ENCODE data around the gene LGALS14.
"Not testable (repeated sequence)": the region's sequence is repeated elsewhere in the genome, so short reads cannot be mapped to it uniquely, and the experiment has no call there.

The LGALS14 gene, protein sequence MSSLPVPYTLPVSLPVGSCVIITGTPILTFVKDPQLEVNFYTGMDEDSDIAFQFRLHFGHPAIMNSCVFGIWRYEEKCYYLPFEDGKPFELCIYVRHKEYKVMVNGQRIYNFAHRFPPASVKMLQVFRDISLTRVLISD

DNA sequence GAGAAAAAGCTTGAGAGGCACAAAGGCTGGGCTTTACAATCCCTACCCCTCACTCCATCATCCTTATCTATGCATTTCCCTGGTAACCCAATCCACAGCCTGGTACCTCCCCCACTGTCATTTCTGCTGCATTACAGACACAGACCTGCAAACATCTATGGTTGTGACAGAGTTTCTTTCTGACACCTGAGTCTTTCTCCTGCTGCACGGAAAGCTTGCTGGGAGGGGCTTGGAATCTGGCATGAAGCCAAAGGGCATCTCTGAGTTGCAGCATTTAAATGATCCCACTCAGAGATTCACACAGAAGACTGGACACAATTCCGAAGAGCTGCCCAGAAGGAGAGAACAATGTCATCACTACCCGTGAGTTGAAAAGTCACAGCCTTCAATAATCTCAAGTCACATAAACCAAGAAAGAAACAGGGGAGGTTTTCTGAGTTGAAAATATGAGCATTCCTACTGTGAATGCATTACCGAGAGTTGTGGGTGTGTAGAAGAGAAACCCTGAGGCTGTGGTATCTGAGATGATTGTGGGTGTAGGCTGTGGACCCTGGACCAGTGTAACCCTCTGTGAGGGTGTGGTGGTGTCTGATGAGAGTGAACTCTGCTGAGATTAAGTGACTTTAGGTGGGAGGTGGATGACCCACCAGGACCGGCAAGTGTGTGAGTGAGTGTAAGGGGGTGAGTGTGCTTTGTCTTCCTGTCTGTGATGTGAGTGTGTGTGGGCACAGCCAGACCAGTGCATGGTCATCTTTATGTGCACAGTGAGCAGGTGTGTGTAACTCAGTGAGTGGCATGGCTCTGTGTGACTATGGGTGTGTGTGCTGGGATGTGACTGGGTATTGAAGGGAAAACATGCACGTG, at the start of gene LGALS14:
Gene LGALS14 (plus strand): TSS at position 301 of the 864 bp plus-strand sequence. CDS start 48 bp downstream, at position 349.
- no peak for FAIRE-seq

DNA sequence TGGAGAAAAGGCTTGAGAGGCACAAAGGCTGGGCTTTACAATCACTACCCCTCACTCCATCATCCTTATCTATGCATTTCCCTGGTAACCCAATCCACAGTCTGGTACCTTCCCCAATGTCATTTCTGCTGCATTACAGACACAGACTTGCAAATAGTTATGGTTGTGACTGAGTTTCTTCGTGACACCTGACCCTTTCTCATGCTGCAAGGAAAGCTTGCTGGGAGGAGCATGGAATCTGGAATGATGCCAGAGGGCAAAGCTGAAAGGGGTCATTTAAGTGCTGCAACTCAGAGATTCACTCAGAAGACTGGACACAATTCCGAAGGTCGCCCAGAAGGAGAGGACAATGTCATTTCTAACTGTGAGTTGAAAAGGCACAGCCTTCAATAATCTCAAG, 48.7 kb upstream of the LGALS14 start, which contains the start of gene LGALS16:
Gene LGALS16 (plus strand): TSS at position 301 of the 400 bp plus-strand sequence. CDS start 49 bp downstream, at position 350.
- FAIRE-seq, result no peak

DNA sequence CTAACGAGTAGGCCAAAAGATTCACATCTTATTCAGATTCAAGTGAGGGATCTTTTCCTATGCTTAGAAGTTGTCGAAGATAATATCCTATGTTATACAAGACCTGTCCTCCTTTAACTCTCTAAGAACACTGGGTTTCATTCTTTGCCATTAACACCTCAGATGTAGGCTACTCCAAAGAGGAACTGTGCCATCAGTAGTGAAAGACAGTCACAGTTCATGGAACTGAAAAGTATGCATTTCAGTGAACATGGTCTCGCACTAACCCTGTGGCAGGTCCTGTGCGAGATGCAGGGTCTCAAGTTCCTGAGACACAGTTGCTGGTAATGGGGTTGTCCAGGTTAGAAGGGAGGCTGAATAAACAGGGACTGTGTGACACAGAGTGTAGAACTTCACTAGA, 44.5 kb upstream of the LGALS14 start:
- FAIRE-seq, result no peak

DNA sequence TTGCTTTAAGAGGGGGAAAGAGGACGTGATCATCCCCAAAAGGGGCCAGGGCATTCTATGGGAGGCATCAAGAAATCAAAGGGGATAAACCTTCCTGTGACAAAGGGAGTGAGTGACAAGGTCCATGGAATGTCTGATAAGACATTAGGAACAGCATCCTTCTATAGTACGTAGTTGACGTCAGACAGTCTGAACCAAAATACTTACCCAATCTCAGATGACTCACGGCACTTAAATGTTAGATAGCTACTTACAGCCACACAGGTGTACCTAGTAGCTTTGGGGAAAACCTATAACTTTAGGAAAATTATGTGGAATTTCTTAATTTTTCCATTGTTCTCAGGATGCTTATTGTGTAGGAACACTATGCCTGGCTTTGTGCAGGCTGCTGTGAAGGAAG, 43.6 kb upstream of the LGALS14 start:
- no peak for FAIRE-seq

DNA sequence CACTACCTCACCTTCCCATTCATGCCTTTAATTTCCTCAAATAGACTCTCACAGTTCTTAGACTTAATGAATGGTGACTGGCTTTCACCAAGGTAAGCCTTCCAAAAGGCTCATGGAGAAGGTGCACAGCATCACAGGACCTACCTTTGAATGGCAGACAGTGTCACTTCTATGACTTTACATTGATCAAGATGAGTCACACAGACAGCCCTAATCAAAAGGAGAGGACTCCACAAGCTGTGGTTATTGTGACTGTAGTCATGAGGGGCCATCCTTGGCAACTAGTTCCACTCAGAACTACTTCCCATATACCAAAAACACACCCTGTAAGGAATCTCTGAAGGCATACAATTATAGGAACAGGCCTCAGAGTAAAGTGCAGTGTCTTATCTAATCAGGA, 42.7 kb upstream of the LGALS14 start:
- no peak for FAIRE-seq

DNA sequence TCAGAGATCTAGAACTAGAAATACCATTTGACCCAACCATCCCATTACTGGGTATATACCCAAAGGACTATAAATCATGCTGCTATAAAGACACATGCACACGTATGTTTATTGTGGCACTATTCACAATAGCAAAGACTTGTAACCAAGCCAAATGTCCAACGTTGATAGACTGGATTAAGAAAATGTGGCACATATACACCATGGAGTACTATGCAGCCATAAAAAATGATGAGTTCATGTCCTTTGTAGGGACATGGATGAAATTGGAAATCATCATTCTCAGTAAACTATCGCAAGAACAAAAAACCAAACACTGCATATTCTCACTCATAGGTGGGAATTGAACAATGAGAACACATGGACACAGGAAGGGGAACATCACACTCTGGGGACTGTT, 34.4 kb upstream of the LGALS14 start:
- FAIRE-seq, result not testable (repeated sequence)

DNA sequence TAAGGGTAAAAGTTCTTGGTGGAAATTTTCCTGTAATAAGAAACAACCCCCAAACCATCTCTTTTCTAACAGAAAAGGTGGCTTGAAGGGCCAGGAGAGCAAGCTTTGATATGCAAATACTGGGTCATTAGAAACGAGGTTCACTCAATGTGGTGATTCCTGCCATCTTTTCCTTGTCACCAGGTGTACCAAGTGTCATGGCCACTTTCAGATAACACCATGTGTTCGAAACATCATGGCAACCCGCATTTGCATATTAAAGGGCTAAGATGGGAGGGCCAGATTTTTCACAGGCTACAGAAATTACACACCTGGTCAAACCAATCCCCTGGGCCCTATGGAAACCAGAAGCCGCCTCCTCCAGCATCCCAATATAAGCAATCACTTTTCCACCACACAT, 33.3 kb upstream of the LGALS14 start:
- no peak for FAIRE-seq

DNA sequence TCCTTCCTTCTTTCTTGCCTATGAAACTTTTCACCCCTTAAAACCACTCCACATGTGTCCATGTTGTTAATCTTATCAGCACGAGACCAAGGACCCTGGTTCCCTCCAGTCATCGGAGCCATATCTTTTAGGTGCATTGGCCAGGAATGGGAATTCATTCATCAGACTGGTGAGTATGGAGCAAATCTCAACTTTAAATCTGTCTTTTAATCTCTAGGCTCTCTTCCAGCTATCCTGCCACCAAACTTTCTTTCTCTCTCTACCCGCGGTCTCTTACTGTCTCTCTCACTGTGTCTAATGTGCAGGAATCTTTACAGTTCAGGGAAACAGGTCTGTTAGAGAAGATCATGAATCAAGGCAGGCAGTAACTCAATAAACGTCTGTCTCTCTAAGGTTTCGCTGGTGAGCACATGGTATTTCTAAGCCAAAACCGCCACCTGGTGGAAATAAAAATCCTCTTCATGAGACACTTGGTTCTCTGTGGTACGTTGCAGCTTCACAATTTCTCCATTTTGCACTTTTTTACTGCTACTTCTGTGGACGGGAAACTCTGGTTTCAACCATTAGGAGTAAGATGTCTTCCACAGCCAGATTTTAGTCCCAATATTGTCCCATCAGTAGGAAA, 32.4 kb upstream of the LGALS14 start:
- peak; percentile 67 for FAIRE-seq

DNA sequence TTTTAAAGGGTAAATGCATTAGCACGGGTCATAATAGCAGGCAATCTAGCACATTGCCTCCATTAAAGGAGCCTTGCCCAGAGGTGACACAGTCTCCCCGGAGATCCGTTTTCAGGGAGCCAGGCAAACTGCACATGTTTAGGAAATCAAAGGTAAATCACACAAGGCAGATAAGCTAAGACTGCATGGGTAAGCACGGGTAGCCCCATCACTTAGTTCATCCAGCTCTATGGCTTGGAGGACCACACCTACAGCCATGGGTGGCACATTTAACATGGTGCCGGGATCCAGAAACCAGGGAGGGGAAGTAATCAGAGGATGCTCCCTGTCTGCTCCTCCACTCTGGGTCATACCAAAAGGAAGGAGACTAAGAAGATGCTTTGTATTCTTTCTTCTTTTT, 31.8 kb upstream of the LGALS14 start:
- no peak for FAIRE-seq

DNA sequence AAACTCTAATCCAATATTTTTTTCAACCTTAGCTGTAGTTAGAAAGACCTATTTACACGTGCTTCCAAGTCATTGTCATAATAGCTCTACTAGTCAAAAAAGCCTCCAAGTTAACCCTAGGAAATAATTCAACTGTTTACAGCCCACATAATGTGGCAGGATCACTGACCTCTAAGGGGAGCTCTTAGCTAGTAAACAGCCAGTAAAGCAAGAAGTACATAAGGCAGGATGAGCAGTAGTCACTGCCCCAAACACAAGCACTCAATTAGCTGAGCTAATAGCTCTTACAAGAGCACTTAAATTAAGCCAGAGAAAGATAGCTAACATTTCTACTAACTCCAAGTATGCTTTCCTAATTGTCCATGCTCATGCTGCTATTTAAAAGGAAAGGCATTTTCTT, 30.4 kb upstream of the LGALS14 start:
- FAIRE-seq, result not testable (repeated sequence)

DNA sequence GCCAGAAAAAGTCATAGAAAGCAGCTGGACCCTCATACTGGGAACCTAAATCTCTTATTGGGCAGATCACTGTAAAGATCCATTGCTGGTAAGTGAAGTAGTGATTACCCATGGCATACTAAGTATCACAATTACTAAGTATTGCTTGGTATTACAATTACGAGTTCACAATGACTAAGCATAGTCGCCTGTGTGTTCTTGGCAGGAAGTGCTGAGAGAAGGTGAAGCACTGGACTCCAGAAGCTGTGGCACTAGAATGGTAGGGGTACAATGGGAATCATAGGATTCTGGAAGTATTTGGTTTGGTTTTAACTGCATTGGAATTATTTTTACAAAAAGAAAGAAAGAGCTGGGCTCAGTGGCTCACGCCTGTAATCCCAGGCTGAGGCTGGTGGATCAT, 28.3 kb upstream of the LGALS14 start:
- no peak for FAIRE-seq

DNA sequence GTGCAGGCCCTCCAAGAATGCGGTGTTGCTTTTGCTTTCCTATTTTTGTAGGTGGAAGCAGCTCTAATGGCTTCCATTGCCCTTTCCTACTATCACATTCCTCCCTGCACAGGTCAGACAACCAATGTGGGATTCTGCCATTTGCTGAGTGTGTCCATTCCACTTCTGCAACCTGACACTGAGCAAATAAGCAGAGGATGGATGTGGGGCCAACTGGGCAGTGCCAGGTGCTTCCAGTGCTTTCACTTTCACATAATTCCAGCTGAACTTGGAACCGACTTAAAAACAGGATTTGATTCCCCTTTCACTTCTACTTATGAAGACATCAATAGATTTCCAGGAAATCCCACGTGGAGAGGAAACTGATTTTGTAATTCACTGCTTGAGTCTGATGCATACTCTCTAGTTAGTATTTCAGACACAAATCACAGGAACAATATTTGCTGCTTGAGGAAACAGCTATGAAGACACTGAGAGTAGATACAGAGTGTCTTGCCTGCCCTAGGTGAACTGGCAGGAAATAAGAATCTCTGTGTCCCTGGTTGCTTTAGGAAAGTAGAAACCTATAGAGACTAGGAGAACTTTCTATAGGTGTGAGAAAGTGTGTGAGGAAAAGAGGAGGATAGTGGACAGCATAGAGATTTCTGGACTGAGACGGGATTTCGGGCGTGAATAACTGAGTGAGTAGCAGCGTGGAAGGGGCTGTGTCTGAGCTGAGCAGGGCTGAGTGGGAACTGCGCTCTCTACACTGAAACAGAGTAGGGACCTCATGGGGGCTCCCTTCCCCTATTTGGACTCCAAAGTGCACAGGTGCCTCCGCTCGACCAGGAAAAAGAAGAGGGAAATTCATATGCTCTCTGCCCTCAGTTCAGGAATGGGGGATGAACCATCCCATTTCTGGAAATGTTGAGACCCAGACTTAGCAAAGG, 26.1 kb upstream of the LGALS14 start:
- no peak for FAIRE-seq

DNA sequence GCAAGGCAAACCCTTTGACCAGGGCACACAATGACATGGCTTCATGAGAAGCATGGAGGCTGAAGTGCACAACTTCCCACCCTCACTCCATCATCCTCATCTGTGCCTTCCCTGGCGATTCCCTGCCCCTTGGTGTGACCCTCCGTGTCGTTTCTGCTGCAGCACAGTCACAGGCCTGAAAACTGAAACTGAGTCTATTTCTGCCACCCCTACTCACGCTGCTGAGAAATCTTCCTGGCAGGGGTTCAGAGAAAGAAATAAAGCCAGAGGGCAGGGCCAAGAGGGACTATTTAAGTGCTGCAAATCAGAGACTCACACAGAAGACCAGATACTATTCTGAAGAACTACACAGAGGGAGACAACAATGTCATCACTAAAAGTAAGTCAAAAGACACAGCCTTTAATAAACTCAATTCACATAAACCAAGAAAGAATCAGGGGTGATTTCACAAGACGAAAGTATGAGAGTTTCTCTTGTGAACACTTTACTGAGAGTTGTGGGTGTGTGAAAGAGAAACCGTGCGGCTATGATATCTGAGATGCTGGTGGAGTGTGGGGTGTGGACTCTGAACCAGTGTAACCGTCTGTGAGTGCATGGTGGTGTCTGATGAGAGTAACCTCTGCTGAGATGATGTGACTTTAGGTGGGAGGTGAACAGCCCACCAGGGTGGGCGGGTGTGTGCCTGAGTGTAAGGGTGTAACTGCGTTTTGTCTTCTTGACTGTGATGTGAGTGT, 25.1 kb upstream of the LGALS14 start:
- FAIRE-seq, result no peak

DNA sequence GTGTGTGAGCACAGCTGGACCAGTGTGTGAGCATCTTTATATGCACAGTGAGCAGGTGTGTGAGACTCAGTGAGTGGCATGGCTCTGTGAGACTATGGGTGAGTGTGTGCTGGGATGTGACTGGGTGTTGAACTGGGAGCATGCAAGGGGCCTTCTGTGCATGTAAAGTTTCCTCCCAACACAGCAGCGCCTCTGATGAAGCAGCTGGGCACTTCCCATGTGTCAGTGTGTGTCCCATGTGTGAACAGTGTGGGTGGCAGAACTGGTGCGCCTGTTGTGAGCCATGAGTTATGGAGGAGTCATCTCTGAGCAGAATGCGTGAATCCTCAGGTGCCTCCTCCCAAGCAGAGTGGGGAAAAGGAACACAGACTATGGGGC, 24.5 kb upstream of the LGALS14 start:
- FAIRE-seq, result no peak

DNA sequence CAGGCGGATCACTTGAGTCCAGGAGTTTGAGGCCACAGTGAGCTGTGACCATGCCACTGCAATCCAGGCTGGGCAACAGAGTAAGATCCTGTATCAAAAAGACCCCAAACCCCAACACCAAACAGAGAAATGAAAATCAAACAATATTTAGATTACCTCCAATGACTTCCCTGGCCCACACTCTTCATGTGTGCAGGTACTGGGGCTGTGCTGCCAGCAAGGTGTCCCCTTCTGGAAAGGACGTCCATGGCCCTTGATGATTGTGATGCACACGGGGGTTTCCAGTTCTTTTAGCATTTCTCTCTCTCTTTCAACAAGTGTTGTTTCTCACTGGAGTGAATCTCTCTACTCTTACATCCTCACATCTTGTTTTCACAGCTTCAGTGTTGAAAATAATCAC, 23.7 kb upstream of the LGALS14 start:
- FAIRE-seq, result no peak

DNA sequence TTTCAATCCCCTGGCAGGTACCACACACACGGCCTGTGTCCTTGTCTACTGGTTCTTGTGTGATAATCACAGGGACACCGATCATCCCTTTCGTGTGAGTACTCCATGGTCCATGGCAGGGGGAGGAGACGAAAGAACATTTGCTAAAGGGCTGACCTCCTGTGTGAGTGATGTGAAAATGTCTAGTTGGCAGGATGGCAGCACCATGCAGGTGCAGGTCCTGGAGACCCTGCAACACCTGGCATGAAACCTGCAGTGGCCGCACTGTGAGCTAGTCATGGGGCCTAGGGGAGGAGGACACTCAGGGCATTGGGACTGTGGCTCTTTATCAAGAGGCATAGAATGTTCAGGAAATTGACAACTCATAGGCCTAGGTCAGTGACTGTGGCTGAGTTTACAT, 22.9 kb upstream of the LGALS14 start:
- FAIRE-seq, result no peak

DNA sequence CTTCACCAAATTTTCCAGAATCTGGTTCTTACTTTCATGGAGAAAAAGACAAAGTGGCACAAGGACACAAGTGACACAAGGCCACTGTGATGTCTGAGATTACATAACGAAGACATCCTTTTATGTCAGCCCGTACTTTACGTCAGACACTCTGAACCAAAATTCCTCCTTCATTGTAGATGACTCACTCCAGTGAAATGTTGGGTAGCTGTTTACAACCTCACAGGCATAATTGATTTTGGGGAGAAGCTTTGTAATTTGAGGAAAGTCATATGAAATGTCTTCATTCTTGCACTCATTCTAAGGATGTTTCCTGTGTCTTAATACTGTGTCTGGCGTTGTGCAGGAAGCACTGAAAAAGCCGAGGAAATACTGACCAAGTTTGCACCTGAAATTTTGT, 20.0 kb upstream of the LGALS14 start:
- FAIRE-seq, result no peak

DNA sequence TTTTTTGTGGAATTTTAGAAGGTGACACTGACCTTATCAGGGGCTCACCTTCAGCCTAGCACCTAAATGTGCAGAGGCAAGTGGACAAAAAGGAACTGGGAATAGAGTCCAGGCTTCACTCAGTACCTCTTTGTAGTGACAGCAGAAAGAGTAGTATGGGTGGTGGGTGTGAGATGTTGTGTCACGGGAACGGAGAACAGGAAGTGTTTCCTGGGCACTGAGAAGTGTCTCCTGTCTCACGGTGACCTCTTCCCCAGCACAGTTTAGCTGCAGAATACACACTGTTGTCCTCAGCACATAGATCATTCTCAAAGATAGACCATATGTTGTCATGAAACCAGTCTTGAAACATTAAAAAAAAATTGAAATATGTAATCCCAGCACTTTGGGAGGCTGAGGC, 17.5 kb upstream of the LGALS14 start:
- no peak for FAIRE-seq

DNA sequence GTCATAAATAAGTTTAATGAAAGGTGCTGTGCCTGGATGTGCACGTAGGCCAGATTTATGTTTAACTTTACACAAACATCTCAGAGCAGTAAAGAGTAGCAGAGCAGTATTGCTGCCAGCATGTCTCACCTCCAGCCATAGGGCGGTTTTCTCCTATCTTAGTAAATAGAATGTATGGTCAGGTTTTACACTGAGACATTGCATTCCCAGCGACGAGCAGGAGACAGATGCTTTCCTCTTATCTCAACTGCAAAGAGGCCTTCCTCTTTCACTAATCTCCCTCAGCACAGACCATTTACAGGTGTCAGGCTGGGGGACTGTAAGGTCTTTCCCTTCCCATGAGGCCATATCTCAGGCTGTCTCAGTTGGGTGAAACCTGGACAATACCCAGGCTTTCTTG, 15.6 kb upstream of the LGALS14 start:
- not testable (repeated sequence) for FAIRE-seq

DNA sequence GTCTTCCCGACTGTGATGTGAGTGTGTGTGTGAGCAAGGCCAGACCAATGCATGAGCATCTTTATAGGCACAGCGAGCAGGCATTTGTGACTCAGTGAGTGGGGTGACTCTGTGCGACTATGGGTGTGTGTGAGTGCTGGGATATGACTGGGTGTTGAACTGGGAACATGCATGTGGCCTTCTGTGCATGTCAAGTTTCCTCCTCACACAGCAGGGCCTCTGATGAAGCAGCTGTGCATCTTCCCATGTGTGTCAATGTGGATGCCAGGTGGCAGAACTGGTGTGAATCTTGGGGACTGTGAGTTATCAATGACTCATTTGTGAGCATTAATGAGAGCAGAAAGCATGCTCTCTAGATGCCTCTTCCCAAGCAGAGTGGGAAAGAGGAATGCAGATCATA, 12.1 kb upstream of the LGALS14 start:
- no peak for FAIRE-seq

DNA sequence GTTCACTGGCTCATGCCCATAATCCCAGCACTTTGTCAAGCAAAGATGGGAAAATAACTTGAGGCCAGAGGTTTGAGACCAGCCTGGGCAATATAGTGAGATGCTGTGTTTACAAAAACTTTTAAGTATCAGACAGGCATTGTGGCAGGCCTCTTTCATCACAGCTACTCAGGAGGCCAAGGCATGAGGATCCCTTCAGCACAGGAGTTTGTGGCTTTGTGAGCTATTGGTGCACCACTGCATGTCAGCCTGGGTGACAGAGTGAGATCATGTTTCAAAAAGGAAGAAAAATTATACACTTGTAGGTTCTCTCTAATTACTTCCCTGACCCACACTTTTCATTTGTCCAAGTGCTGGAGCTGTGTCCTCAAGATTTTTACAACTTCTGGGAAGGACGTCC, 11.5 kb upstream of the LGALS14 start:
- no peak for FAIRE-seq

DNA sequence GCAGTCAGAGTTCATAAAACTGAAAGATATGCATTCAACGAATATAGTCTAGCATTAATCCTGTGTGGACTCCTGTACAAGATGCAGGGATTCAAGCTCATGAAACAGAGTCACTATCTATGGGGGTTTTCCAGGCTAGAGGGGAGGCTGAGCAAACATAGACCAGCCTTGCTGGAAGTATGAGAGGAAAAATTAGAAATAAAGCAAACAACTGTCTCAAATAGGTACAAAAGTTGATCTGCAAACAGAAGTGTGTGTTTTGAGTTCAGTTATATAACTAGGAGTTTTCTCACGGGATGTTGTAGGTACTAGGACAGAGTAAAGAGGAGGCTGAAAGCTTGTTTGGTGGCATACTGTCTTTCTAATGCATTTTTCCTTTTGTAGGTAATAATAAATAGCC, 8.5 kb upstream of the LGALS14 start:
- no peak for FAIRE-seq

Measured in G401.6 (cell line).